DMS114 treated with DMSO at 0.1 percent for 48 hours (cell line): ENCODE results near the gene CLDN4.

ENCODE experiments used
- DNase-seq: peaks from one replicate; lab custom pipeline; 2025; ENCODE audit not compliant: unreplicated experiment; lab: John Stamatoyannopoulos, UW

The CLDN4 gene

DNA sequence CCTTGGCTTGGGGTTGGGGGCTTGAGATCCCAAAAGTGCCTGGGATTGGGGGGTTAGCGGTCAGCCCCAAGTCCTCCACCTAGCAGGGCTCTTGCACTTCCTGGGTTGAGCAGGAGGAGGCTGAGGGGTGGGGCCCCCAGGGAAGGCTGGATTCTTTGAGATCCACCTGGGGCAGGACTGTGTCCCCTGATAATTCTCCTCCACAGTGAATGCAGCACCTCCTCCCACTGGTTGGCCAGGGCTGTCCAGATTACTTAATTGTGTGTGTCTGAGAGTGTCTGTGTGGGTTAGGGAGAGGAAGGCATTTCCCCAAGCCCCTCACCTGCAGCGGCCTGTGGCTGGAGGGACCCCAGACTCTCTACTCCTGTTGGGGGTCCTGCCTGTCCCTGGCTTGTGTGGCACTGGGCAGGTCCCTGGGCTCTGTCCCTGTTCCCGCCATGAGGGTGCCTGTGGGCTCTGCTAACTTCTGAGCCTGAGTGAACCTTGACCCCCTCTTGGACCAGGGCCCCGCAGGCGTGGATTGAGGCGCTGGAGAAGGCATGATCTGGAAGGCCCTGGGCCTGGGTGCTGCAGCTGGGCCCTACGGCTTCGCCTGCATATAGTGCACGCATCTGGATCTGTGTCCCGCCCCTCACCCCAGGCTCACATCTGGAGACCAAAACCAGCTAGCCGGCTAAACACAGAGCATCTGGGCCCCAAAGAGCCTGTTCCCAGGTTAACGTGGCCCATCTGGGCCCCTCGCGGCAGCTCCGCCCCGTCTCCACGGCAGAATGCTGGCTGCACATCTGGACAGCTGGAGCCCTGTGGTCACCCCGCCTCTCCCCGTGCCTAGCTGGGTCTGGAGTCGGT, 40.6 kb downstream of the CLDN4 start:
- DNase-seq = no peak

DNA sequence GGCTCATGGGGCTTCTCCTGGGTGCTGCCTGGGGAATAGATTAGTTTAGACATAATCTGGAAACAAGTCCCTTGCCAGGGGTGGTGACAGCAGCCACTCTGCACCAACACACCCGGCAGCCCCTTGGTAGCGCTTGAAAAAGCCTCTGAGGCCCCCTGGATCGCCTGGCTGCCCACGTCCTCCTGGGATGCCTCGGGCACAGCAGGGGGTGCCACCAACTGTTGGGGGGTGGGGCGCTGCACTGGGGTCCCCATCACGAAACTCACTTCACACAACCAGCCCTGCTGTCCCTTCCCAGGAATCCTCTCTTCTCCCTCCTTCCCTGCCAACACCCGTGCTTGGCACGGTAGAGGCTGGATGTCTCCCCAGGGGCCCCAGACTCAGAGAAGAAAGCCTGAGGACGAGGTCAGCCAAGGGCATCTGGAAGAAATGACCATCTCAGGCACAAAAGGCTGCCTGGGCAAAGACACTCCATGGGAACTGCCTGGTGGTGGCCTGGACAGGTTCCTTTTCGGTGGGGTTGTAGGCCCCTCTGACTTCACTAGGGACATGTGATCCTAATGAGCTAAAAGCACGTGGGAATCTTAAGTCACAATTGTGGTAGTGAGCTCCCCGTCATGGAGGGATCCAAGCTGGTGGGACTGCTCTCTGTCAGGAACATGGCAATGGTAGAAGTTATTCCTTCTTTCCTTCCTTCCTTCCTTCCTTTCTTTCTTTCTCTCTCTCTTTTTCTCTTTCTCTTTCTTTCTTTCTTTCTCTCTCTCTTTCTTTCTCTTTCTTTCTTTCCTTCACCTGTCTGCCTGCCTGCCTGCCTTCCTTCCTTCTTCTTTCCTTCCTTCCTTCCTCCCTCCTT, 41.5 kb downstream of the CLDN4 start:
- DNase-seq = no peak

DNA sequence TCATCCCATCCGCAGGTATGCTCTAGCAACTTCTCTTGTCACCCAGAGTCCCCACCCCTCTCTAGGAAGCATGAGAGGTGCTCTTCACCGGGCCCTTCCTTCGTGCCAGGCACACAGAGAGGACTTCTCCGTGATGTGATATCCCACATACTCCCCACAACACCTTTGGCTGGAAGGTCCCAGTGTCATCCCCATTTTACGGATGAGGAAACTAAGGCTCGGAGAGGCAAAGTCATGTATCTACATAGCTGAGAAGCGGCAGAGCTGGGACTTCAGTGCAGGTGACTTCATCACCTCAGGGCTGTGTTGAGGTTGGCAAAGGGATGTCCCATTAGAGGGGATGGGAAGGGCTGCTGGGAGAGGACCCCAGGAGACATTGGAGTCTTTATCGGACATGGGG, 45.6 kb downstream of the CLDN4 start:
- DNase-seq = no peak

DNA sequence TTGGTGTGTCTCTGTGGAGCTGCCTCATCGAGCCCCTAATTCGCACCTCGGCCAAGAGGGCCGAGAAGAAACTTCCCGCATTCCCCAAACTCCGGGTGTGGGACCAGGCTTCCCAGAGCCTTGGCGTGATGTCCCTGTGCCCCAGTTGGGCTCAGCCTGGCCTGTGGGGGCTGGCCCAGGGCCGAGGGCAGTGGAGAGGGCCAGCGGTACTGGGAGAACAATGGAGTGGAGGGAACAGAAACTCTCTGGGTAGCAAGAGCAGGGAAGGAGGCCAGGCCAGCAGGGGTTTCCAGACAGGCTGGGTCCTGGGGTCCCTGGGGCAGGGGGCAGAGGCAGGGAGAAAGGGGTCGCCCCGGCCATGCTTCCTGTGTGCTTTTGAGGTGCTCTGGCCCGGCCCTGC, 46.2 kb downstream of the CLDN4 start:
- no peak for DNase-seq

DNA sequence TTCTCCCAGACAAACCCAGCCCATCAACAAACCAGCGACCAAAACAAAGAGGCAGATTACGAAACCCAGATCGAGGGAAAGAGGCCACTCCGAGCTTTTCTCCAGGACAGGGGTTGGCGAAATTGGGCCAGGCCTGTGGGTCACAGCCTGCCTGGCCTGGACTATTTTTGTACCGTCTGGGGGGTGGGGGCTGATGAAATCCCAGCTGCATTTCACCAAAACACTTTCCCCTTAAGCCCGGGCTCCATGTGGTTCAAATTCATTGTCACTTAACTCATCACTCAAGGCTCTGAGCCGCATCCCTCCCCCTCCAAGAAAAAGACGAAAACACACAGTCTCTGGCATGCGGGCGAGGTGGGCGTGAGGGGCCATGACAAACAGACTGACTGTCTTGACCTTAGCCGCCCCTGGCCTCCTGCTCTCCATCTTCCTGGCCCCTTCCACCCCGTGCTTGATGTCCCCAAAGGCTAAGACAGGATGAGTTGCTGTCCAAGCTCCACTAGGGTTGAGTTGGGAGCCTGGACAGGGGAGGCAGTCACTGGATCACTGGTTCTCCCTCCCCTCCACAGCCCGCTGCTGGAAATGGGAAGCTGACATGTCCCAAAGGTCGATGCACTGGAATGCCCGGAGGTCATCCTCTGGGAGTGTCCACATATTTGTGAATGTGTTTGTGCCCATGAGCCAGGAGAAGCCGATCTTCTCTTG, 49.3 kb downstream of the CLDN4 start:
- DNase-seq = no peak

DNA sequence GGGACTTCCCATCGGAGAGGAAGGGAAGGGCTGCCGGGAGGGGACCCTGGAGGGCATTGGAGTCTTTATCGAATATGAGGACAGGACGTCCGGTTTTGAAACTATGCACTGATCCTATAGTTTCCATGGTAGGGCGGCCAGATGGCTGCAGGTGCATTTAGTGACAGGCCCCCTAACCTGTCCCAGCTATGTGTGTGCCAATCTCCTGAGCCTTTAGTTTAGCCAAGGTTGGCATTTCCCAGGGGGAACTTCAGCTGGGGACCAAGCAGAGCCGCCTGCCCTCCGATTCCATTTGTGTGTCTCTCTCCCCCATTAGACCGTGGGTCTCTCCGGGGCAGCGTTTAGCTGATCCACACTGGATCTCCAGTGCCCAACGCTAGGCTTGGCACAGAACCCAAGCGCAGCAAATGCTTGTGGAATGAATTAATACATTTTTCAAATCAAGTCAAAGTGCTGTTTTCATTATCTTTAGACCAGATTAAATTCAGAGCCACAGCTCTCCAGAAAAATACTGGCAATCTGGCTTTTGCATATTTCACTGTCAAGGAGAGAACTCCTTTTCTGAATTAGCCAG, 50.0 kb downstream of the CLDN4 start:
- DNase-seq = no peak

DNA sequence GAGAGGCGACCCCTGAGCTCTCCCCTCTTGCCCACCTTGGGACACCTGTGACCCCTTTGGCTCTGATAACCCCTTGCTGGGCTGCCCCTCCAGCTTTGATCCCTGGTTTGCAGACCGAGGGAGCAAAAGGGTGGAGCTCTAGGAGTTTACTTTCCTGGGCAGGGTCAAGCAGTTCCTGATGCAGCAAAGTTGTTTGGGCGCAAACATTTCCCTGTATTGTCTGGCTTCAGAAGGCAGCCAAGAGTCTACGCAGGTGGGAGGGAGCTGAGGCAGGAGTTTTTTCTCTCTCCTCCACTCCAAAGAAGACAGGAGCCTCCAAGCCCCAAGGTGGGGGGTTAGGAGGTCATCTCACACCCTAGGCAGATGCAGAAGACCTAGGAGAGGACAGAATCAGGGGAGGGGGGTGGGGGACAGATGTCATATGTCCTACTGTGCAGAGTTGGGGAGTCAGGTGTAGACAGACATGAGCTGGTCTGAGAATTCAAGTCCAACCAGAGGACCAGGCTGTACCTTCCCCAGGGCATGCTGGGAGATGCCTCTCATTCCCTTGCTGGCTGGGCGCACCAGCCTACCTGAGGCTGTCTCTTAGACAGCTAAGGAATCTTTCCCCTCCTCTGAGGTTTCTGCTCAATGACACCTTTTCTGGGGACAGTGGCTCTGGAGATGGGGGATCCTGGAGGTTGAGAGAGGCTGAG, 50.7 kb downstream of the CLDN4 start:
- no peak for DNase-seq

DNA sequence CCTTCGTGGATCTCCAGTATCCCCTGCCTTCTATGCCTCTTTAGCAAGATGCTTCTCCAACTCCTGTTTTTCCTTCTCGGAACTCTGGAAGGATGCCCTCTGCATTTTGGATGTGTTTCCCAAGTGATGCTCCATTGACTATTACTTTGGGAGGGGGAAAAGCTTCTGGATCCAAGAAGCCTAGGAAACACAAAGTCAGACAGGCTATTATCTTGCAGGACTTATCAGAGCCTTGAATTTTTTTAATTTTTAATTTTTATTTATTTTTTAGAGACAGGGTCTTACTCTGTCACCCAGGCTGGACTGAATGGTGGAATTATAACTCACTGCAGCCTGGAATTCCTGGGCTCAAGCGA, 51.2 kb downstream of the CLDN4 start:
- no peak for DNase-seq
